NCI-H748 treated with DMSO at 0.1 percent for 48 hours (cell line): ENCODE measurements around the gene BICD1.
"Not testable (repeated sequence)": the region's sequence is repeated elsewhere in the genome, so short reads cannot be mapped to it uniquely, and the experiment has no call there.

ENCODE experiments used
- DNase-seq: peaks from one replicate; lab custom pipeline; 2025; lab: John Stamatoyannopoulos, UW

Gene BICD1

DNA sequence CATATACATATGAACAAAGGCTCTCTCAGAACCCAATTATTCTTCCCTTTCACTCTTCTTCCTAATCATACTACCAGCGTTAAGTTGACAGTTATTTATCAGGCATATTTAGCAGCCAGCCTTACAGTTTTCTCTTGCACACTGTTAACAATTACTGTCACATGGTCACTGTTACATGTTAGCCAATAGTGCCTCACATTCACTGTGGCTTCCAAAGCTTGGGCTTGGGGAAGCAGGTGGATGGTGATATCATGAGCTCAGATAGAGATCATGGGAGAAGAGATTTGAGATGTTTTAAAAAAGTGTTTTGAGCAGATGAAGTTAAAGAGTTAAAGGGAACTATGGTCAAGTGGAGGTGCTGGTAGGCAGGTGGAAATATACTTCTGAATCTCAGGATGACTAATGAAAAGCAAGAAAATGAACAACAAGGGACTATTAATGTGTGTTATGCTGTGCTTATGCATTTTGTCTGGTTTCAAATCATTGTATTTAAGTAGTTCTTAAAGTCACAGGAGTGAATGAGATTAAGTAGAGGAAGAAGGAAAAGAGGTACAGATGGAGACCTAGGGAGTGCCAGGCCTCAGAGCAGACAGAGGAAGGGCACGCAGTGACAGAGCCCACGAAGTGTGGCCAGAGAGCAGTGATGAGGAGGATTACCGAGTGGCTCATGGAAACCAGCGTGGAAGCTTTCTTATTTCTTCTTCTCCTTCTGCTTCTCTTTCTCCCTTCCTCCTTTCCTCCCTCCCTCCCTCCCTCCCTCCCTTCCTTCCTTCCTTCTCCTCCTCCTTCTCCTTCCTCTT lies 39.6 kb downstream of the BICD1 start:
- DNase-seq = no peak

DNA sequence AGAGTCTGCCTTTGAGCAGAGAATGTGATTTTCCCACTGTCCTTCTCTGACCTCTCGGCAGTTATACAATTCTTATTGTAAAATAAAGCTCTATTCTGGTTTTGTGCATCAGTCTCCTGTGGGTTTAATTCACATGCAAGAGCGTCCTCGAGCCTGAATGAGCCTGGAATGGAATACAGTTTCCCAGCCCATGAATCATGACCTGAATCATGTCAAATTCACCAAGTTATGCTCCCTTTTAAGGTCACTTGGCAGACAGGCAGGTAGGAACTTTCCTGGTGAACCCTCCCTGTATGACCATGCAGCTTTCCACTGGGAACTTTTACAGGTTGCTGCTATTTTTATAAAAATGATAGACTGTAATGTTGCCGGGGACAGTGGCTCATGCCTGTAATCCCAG lies 41.7 kb downstream of the BICD1 start:
- no peak for DNase-seq

DNA sequence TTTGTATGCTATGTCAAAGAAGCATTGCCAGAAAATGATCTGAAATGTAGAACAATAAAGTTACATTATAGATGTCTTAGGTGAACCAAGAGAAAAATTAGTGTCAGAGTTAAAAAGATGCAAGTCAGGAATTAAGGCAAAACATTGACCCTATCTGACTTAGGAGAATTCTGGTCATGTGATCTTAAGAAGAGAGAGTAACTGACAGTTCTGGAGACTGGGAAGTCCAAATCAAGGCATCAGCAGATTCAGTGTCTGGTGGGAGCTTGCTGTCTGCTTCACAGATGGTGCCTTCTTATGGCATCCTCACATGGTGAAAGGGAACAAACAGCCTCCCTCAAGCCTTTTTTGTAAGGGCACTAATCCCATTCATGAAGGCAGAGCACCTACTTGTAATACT lies 42.8 kb downstream of the BICD1 start:
- no peak for DNase-seq

DNA sequence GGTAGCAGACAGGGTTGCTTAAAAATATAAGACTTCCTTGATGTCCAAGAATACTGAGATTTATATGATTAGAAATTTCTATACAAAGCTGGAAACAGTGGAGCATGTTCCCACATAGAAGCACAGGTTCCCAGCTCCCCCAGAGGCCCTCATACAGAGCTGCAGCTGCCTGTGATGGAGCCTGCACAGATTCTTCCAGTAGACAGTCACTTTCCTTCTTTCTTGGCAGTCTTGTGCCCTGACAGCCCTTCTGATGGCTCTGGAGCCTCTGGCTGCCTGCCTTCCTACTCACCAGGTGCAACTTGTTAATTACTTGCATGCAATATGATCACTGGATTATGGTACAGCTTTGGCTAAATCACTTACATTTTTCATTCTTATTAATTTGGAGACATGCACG lies 44.4 kb downstream of the BICD1 start:
- no peak for DNase-seq

DNA sequence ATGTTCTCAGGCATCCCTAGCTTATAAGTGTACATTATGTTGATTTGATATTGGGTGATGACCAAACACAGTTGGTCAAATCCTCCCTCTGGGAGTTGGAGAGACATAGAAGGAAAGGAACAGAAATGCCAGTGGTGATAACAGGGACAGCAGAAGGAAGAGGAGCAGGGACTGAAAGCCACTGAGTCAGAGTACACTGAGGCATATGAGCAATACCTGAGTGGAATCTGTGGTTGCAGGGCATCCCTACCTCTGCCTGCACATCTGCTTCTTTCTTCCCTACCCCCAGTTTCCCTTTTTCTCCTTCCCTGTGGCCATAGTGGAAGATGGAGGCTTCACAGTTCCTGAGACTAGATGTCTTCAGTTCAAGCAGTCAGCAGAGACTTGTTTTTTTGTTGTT lies 44.9 kb downstream of the BICD1 start:
- no peak for DNase-seq

DNA sequence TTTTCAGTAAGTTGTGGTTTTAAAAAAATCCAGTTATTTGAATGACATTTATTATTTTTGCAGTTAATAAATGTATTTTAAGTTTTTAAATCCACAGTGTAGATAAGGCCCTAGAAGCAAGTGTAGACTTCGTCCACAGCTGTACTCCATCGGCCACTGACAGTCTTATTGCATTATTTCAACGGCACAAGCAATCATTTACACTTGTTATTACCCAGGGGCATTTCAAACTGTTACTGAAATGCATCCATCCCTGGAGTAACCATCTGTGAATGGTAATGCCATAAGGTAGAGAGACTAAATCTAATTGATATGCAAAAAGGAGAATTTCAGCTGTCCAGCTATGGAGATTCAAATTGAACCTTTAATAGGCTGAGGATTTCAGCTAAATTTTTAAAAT lies 48.4 kb downstream of the BICD1 start:
- no peak for DNase-seq

DNA sequence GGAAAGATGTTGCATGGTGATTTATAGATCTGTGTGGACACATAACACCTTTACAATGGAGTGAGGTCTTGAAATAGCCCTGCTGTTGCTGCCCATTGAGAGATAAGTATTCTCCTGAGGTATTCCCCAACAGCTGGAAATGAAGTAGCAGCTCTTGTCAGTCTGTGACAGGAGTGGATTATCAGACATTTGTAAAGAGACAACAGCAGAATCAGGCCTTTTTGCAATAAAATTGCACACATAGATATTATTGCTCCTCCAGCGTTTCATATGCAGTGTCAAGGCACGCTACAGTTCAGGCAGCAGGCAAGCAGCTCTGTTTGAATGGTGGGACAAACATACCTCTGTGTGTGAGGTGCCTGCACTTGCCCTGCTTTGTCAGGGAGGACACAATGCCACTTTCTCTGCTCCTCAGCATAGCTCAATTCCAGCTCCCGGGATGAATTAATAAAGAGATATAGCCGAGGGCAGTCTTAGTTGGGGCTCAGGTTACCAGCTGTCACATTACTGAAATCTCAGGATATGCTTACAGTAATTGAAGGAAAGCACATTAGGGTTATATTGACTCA lies 49.4 kb downstream of the BICD1 start:
- no peak for DNase-seq

DNA sequence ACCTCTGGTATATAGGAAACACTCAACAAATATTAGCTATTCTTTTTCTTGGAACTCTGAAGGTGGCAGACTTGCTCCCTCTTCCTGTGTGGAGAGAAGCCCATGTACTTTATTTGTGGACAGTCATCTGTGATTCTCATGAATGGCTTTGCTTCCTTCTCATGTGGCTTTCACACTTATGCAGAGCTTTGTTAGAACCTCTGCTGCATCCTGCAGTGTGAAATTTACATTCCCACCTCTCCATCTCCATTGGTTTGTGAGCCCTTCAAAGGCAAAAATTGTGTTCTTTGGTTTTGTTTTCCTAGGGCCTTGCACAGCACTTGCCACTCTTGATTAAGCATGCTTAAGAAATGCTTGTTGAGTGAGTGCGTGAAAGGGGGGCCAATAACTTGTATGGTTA lies 51.9 kb downstream of the BICD1 start:
- DNase-seq = no peak

DNA sequence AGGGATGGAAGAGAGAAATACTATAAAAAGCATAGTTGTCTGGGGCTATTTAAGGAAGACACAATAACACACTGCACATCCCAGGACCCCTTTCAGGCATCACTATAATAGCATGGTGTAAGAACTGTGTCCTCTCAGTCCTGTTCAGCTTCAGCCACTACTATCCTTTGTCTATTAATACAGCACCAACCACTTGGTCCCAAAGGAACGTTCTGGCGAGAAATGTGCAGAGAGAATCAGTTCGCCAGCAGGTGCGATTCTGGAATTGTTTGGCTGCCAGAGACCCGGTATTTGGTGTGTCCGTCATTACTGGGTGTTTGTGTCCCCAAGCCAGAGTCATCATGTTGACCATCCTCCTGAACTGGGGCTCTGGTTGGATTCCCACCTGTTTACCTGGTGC lies 52.7 kb downstream of the BICD1 start:
- no peak for DNase-seq

DNA sequence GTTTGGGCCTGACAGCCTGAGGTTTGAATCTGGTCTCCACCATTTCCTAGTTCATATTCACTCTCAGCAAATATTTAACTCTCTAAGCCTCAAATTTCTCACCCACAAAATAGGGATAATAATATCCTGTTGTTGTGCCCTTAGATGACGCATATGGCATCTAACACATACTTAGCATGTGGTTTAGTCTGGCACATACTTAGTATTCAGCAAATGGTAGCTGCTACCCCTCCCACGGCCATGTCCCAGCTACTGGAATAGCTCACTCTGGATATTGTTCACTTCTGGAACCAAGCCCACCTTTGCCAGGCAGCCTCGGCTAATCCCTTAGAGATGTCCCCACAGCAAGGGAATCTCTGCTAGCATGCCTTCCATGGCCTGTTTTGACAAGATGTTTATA lies 53.3 kb downstream of the BICD1 start:
- no peak for DNase-seq

DNA sequence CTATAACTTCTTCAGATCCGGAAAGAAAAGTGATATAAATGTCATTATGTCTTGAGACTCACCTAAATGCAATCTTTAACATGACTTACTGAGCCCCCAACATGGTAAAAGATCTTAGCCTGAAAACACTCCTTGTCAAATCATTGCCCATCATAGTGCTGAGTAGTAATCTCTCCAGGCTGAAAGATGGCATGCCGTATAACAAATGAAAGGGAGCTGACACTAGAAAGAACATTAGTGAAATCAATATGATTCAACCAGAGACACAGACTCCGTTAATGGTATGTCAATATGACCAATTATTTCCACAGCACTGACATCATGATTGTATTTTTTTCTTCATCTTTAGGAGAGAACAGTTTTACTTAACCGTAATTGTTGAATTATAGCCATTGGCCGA lies 54.4 kb downstream of the BICD1 start:
- no peak for DNase-seq

DNA sequence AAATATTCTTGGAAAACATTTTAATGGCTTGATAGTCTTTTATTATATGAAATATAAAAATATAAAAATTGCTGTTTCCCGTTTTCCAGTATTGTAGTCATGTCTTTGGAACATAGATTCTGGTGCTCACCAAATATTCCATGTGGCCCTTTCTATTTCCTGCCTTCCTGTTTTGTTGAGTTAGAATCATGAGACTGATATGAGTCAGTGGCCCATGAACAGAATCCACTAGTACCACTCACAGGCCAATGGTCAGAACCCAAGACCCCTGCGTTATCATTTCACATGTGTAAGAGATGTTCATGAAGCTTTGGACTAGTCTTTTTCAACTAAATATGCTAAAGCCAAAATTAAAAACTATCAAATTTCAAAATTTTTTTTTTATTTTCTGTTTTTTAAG lies 56.9 kb downstream of the BICD1 start:
- no peak for DNase-seq

DNA sequence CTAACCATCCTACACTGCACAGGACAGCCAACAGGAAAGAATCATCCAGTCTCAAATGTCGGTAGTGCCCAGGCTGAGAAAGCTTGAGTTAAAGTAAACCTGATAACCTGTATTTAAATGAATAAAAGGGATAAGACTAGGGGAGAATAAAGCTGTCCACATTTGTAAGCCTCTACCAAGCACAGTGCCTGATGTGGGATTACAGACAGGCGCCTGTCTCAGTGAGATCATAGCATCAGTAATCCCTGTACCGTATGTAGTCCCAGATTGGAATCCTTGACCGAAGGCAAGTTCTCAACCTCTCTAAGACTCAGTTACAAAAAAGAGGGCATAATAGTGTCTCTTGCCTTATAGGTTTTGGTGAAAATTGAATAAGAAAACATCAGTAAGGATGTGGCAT lies 59.9 kb downstream of the BICD1 start:
- DNase-seq = no peak

DNA sequence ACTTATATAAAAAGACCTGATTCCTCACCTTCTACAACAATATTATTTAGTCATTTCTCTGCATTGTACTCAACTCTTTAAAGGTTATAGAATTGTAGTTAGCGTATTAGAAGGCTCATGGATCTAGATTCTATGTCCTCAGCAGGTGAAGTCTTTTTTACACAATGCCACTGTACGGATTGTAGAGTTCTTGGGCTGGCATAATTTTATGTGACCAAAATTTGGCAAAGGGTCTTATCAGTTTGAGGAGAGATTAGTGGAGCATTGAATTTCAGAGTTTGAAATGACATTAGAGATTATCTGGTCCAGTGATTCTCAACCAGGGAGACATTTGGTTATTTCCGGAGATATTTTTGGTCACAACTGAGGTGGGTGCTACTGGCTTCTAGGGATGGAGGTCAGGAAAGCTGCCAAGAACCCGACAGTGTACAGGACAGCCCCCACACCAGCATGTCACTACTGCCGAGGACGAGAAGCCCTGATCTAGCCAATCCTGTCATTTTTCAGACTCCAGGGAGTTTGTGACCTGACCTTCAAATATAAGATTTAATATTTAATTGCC lies 63.9 kb downstream of the BICD1 start:
- no peak for DNase-seq

DNA sequence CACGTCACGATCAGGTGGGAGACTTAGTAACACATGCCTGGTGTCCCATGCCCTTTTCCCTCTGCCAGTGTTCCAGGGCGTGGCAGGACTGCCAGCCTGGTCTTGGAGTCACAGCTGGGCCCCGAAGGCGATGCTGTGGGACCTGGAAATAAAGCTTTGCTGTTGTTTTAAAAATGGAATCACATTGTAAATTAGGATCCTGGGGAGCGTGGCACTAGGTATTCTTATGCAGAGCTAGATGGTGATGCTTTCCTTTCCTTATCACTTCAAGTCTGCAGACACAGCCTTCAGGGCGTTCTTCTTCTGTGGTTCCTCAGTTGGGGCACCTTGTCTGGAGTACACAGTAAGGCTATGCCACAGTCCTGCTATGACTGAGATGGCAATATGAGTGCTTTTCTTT lies 64.6 kb downstream of the BICD1 start:
- DNase-seq = no peak

DNA sequence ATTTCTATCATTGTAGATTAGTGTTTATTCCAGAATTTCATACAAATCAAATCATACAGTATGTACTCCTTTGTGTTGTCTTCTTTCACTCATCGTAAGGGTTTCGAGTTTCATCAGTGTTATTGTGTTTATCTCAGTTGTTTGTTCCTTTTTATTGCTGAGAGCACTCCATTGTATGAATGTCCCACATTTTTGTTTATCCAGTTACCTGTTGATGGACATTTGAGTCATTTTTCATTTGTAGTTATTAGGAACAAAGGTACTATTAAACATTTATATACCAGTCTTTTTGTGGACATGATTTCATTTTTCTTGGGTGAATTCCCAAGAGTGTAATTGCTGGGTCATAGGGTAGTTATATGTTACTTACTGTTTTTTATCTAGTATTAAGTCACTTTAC lies 70.0 kb downstream of the BICD1 start:
- no peak for DNase-seq

DNA sequence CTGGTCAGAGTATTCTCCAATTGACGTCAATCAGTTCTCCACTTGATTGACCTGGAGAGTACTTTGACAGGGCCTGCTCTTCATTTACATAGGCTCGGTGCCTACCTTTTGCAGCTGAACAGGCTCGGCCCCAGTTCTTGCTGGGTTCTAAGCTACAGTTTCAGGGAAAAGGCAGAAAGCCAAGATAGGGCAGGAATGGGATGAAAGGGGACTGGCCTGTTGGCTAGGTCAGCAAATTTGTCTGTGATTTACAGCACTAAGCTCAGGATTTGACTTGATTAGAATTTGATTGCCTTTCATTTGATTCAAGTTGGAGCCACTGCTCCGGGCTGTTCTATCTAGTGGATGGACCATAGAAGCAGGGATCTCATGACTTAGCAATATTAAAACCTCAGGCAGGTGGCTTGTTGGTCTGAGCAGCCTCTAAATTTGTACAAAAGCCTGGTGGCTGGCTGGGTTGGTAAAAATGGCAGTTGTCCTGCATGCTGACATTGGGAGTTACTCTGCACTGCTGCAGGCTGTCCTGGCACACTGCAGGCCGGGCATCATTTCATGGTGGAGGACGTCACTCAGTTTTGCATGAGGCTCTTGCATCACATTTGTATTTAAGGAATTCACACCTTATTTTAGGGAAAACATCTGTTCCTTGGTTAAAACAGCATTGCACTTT lies 71.8 kb downstream of the BICD1 start:
- no peak for DNase-seq

DNA sequence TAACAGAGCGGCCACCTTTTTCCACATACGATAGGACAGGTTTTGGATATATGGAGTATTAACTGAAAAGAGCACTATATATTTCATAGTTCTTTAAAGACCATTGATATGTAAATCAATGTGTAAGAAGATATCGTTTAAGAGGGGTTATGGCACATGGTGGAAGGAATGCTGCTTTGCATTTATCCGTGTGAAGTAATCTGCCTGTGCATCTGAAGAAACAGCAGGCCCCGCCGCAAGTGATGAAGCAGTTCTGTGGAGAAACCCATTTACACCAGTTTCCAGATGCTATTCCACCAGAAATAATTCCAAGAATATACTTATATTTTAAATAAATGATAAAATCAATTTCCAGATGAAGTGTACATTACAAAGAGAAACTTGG lies 72.4 kb downstream of the BICD1 start:
- DNase-seq = no peak

DNA sequence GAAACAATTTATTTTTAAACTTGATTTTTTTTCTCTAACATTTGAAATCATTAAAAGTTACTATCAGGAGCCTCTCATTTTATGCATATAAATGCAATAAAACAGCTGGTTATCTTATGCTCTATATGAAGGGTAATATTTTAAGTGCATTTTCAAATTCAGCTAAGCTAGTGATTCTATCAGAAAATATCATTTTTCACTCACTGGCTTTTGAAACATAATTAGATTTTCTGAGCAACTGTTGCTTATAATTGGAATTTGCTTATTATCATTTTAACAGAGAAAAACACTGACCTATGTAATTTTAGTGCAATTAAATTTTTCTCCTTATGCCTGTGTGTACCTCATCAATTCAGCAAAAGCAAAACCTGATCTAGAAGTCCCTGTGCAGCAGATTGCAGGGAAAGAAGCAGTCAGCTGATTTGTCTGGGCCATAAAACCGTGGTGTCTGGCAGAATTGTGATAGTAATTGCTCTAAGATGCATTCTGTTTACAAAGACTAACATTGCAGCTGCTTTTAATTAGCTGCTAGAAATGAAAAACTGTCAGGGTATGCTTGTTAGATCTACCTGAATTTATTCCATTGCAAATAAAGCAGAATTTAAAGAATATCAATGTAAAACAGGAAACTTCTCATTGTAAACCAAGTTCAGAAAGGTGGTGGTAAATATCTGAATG lies 75.0 kb downstream of the BICD1 start:
- DNase-seq = no peak

DNA sequence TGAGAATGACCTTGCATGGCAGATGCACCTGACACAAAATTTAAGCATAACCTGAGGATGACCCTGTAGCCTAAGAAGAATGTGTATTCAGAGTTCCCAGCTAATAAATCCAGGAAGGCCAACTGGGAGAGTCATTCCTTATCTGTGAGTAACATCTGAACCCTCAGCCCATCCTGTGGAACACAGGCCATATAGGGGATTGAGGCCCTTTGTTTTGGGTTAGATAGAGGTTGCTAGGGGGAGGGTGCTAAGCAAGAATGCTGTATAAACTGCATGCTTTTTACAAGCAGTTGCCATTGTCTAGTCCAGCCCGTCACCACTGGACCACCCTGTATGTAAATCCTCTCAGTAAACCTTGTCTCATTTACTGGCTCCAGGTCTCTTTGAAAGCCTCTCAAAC lies 77.0 kb downstream of the BICD1 start:
- DNase-seq = no peak

DNA sequence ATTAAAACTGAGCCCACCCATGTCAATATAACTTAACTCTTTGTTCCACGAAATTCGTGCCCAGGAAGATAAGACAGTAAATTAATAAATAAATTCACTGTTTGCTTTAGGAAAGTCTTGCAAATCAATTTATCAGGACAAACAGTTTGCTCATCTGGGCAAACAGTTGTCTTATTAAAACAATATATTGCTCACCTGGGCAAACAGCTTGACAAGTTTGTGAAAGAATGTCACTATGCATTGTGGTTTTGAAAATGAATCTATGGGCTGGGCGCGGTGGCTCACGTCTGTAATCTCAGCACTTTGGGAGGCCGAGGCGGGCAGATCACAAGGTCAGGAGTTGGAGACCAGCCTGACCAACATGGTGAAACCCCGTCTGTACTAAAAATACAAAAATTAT lies 80.5 kb downstream of the BICD1 start:
- DNase-seq = not testable (repeated sequence)

DNA sequence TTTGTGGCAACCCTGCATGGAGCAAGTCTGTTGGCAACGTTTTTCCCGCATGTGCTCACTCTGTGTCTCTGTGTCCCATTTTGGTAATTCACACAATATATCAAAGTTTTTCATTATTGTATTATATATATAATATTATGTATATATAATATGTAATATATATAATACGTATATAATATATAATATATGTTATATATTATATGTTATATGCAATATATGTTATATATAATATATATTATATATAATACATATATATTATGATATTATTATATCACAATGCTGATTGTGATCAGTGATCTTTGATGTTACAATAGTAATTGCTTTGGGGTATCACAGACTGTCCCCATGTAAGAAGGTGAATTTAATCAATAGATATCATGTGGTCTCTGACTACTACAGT lies 84.8 kb downstream of the BICD1 start:
- DNase-seq = no peak
